GM18868 (cell line): Measurements from ENCODE around the gene ABL2.
"Not testable (repeated sequence)": the region's sequence is repeated elsewhere in the genome, so short reads cannot be mapped to it uniquely, and the experiment has no call there.

ENCODE experiments used
- ATAC-seq: cut with Tn5 transposase; IDR thresholded peaks from one replicate; pipeline ENCODE4 v1.9.1; 2021; ENCODE audit warnings: mild to moderate bottlenecking, moderate library complexity; ENCODE audit not compliant: unreplicated experiment

ABL2 gene

DNA sequence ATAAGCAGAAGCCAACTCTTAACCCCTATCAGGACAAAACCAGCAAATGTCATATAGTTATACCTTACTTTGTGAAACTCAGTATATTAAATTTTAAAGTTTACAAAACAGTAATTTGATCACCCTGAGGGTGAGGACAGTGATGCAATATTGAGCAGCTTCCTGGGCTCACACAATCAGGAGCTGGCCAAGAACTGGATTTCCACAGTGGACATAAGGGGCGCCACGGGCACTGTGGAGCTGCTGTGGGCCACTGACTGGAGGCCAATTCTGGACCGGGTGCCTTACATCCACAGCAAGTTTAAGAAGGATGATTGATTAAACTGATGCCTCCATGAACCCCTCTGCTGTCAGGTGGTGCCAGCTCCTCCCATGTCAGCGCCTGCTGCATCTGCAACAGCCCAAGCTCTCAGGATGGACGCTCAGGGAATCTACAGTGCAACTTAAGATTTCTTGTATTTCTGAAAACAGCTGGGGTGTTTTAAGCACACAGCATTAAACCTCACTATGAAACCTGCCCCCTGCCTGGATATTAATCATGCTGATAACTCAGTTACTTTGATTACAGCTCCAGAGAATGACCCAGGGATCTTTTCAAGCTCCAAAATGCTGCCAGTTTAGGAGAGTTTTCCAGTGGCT, 91.7 kb downstream of the ABL2 start:
- ATAC-seq = no peak

DNA sequence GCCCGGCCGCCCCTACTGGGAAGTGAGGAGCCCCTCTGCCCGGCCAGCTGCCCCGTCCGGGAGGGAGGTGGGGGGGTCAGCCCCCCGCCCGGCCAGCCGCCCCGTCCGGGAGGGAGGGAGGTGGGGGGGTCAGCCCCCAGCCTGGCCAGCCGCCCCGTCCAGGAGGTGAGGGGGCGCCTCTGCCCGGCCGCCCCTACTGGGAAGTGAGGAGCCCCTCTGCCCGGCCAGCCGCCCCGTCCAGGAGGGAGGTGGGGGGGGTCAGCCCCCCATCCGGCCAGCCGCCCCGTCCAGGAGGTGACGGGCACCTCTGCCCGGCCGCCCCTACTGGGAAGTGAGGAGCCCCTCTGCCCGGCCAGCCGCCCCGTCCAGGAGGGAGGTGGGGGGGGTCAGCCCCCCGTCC, 93.8 kb downstream of the ABL2 start:
- ATAC-seq = not testable (repeated sequence)

DNA sequence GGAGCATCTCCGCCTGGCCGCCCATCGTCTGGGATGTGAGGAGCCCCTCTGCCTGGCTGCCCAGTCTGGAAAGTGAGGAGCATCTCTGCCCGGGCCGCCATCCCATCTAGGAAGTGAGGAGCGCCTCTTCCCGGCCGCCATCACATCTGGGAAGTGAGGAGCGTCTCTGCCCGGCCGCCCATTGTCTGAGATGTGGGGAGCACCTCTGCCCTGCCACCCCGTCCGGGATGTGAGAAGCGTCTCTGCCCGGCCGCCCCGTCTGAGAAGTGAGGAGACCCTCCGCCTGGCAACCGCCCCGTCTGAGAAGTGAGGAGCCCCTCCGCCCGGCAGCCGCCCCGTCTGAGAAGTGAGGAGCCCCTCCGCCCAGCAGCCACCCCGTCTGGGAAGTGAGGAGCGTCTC, 94.3 kb downstream of the ABL2 start:
- ATAC-seq = not testable (repeated sequence)

DNA sequence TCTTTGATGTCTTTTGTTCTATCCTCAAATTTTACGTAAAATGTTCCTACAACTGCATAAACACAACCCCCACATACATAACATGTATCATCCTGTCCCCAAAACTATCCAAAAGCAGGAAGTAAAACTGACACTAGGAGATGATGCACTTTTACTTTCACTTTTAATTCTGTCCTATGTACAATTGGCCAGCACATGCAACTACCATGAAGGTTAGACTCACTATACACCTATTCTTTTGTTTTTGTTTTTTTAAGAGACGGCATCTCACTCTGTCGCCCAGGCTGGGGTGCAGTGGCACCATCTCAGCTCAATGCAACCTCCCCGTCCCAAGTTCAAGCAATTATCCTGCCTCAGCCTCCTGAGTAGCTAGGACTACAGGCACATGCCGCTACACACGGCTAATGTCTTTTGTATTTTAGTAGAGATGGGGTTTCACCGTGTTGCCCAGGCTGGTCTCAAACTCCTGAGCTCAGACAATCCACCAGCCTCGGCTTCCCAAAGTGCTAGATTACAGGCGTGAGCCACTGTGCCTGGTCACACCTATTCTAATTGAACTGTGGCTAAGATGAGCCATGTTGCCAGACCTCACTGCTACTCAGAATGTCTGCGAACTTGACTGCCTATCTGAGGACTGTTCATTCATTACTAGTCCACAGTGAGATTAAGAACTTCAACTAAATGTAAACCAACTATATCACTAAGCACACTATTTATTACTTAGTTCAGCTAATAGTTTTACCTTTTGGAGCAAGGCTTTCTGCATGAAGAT, 99.6 kb downstream of the ABL2 start:
- peak; percentile 98 for ATAC-seq

DNA sequence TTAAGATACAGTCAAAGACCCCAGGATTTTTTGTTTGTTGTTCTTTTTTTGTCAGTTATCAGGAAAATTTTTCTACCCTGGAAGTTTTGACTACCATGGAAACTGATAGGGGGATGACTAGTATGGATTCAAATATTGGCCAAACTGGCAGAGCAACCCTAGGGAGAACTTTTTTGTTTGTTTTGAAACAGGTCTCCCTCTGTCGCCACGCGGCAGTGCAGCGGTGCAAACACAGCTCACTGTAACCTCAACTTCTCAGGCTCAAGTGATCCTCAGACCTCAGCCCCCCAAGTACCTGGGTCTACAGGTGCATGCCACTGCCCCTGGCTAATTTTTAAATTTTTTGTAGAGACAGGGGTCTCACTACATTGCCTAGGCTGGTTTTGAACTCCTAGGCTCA, 101.0 kb downstream of the ABL2 start:
- ATAC-seq = no peak

DNA sequence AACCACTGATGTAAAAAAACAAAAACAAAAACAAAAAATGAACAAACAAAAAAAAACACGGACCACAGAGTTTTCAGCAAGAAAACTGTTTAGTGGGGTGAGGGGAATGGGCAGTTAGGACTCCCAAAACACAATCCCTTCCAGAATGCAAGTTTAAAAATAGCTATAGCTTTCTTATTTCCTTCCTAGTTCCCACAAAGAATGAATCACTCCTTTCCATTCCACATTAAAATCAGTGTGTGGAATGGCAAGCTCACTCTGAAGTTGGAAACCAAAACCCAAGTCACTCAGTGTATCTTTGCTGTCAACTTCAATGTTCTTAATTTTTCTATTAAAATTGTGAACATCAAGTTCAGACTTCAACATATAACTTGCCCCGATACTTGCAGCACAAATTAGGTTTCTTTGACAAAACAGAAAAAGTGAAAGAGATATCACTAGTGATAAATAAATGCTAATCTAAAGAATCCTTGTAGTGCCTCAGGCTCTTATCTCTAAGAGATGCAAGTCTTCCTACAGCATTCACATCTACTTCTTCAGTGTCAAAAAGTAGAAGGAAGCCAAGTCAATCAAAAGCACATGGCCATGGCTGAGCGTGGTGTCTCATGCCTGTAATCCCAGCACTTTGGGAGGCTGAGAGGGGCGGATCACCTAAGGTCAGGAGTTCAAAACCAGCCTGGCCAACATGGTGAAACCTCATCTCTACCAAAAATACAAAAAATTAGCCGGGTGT, 102.1 kb downstream of the ABL2 start:
- no peak for ATAC-seq

DNA sequence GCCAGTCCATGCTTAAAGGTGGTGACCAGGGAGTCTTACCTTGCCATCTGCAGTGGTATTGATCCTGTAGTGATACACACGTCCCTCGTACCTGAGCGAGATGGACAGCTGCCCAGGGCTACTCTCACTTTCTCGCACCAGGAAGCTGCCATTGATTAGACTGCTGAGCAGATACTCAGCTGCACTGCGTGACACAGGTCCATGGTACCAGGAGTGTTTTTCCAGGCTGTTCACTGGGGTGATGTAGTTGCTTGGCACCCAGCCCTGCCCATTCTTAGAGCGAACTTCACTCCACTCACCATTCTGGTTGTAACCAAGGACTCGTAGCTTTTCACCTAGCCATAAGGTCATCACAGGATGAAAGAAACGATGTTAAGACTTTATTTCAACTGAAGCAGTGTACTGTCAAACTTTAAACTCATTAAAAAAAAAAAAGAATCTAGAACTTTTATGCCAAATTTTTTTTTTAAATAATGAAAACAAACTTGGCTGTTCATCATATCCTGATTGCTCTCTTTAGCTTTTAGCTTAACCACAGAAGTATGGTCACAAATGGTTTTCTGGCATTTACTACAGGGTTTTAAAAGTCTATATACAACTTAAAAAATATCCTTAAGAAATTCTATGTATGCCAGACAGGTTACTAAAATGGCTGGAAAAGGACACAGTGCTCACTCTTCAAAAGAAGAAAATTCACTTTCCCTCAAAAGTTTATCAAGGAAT, 103.0 kb downstream of the ABL2 start:
- ATAC-seq = no peak

DNA sequence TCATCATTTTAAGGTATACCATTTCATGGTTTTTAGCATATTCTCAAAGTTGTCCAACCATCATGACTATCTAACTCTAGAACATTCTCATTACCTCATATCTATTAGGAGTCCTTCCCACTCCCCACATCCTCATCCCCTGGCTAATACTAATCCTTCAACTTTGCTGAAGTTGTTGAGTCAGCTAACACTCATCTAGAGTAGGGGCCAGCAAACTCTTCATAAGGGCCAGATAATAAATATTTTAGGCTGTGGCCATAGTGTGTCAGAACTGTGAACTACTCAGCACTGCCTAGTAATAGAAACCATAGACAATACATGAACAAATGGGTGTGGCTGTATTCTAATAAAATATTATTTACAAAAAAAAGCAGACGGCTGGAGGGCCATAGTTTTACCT, 104.6 kb downstream of the ABL2 start:
- no peak for ATAC-seq

DNA sequence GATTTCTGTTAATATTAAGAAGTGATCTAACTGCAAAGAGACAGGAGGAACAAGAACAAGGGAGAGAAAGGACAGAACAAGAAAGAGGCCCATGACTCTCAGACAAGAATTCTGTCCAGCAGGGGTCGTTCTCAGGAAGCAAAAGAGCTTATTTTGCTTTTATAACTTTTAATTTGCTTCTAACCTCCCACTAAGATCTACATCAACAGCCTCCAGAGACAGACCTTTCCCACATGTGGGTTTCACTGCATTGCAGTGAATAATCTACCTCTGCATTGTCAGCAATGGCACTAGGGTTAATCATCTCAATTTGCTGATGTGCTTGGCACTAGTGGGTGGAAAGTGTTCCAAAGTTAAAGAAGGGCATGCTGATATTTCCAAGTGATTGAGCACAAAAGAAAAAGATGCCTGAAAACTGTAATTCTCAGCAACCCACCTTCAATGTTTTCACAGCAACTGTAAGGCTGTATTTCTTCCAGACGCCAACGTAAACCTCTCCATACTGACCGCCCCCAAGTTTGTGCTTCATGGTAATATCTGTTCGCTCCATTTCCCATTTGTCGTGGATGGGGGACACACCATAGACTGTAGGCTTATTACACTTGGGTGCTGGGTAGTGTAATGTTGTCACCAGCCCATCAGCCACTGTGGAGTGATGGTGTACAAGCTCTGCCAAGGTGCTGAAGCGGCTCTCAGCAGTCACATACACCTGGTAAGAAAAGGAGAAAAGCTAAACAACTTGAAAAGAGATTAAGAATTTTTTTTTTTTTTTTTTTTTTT, 108.1 kb downstream of the ABL2 start:
- ATAC-seq = no peak

DNA sequence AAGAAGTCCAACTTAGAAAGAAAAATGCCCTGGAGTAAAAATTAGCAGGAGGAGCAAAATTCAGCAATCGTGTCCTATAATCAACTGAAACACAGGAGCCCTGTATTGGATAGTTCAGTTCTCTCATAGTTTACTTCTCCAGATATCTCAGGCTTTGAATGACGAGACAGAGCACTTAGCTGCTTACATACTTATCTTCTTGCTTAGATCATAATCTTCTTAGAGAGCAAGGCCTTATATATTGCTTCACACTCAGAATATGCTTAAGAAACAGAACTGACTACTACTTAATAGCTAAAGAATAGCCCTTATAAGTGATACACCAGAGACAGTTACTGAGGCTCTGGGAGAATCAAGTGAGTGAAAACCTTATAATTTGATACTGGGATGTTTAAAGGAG, 108.7 kb downstream of the ABL2 start:
- no peak for ATAC-seq

DNA sequence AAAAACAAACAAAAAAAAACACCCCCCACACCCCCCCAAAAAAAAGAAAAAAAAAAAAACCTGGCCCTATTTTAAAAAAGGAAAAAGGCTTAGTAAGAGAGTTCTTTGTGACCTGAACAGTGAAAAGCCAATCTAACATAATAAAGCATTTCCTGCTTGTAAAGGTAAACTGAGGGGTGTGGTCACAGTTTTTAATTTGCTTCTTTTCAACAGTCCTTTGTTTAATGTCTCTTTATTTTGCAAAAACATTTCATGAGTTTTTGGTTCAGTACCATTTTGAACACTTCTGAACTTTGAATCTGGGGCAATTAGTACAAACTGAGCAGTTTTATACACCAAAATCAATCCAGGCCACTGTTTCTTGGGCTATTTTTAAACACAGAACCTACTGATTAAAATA, 110.0 kb downstream of the ABL2 start:
- ATAC-seq = no peak

DNA sequence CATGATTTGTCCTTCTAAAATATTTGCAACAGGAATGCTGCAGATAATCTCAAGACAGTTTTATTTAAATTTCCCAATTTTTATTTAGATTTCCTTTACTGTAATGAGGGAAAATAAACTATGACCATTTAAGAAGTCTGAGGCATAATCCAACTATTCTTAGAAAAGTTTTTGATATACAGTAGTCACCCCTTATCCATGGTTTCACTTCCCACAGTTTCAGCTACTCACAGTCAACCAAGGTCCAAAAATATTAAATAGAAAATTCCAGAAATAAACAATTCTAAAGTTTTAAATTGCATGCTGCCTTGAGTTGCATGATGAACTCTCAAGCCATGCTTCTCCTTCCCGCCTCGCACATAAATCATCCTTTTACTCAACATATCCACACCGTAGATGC, 114.3 kb downstream of the ABL2 start:
- no peak for ATAC-seq

DNA sequence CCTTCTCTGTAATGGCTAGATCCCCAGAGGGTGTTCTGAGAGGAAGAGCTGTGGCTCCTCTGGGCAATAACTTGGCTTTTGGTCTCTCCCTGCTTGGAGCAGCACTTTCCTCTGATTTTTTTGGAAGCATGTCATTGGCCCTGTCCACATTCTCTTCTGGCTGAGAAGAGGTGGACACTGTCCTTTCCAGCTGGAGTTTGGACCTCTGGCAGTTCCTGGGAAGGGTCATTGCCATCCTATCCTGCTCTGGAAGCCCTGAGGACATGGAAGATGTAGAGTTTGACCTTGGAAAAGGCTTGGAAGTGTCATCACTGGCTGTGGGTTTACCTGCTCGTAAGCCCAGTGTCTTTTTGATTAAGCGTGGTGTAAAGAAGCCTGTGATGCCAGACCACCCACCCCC, 120.8 kb downstream of the ABL2 start:
- no peak for ATAC-seq

DNA sequence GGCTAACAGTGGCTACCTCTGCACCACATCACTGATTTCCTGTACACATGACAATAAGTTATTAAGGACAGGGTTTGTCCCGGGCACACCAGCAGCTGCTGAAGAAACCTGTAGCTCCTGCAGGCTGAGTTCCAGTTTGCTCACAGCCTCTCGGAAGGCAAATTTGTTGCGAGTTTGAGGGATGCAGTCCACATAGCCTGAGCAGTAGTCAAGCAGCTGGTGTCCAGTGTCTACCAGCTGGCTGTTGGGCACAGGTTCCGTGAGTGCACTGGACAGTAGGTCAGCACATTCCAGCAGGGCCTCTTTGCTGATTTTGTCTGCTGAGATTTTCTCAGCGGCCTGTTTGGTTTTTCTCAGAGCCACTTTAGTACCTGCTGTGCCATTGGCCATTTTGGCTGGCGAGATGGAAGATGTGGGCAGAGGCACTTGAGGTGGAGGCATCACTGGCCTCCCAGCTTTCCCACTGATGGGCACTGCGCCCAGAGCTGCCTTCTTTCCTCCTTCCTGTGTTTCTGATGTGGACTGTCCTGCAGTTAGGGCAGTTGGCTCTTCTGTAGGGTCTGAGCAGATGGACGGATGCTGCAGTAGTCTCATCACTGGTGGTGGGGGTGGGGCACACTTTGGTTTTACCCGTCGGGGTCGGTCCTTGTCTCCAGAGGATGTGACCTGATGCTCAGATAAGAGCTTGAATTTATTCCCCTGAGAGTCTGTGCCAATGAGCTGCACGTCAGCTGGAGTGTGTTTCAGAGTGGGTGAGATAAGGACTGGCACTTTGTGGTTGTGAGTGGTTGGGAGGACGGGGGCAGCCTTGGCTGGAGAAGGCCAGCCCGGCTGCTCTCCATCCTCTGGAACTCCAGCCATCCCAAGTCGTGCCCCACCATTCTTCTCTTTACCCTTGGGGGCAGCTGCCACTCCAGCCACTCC, 121.5 kb downstream of the ABL2 start:
- ATAC-seq = no peak

DNA sequence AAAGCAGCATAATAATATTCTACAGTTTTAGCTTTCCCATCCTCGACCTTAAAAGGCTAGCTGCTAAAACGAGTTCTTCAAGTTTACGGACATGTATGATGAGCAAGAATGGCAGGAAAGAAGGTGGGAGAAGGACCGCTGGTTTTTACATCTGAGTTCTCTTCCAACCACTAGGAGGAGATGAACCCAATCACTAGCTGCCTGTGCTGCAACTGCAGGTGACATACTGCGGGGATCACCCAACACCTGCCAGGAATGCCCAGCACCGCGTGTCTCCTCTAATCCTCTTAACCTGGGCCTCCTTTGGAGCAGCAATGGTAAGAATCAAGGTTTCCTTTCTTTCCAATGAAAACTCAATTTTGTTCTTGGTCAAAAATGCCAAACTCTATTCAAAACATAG, 124.1 kb downstream of the ABL2 start:
- ATAC-seq = no peak

DNA sequence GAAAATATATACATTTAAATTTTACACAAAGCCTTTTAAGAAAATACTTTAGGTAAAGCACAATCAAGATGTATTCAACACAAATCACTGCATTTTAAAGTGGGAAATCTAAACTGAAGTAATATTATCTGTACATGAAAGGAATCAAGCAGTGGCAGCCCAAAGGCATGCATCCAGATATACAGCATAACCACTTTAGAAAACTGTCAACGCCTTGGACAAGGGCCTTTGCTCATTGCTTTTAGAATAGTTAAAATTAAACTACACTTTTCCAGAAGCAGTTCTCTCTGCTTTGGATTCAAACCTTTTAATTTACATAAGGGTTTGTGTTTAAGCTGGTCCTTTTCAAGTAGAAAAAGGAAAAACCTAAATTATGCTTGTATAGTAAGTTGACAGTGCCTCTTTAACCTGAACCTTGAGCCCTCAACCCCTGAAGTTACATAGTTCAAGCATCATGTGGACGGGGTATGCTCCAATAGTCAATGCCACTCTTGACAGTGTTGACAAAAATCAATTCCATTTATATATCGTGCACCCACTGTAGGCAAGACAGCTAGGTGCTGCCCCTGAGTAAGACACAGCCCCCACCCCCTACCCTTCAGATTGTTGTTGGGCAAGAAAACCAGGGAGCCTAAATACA, 124.7 kb downstream of the ABL2 start:
- no peak for ATAC-seq

DNA sequence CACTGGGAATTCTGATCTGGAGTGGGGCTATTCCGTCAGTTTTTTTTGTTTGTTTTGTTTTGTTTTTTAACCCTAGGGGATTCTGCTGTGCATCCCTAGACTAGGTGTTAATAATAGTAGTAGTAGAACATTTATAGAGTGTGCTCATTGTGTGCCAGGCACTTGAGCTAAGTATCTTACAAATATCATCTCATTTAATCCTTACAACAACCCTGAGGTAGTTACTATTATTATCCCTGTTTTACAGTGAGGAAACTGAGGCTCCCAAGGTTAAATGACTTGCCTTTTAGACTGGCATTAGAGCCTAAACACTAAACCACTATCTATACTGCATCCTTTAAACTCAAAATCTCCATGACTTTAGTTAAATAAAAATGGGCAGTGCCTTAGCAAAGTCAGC, 125.5 kb downstream of the ABL2 start:
- ATAC-seq = no peak

DNA sequence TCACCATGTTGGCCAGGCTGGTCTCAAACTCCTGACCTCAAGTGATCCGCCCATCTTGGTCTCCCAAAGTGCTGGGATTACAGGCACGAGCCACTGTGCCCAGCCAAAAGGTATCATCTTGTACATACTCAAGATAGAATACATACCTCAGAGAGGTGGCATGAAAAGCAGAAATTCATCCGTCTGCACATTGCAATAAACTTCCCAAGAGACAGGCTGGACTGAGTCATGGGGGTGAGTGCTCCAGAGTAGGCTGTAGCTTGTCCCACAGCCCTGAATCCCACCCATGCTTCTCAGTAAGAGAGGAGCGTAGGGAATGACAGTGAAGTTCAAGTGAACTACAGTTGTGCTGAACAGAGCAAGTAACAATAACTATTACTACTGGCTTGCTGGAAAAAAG, 127.9 kb downstream of the ABL2 start:
- no peak for ATAC-seq

DNA sequence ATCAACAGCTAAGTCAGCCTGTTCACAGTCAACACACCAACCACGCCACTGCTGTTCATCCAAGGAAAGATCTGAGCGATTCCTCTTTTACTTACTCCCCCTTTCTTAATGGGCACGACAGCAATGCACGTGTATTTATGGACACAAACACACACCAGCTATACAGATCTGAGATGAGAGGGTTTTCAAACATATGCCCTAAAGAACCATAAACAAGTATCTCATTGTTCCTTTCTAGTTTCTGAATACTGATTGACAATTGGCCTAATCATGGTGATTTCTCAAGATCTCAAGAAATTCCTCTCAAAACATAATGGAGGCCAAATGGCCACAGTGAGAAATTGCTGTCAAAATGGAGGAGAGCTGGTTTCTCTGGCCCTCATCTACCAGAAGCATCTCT, 129.6 kb downstream of the ABL2 start:
- ATAC-seq = no peak
